Mesenteric fat pad (tissue), 1 donor: ENCODE results near the gene CTSO. TPM values are rescaled to one million over a fixed set of nuclear protein-coding genes. Genes with fewer than 3 reads are reported as not detected.

ENCODE experiments used
- total RNA-seq: library from RNA; stranded (reverse); fragmentation: NEBNext Ultra II Directional; extraction: Animal tissue kit (Norgen Biotek cat#: 25700); gene quantifications from one replicate; pipeline ENCODE4 v1.2.1, GENCODE V29; 2021
- donor health status: DM: yes; HTN: yes; CAD: no.

CTSO gene
- total RNA-seq, 1 donor from 2014 or later = 14.2 TPM

Other genes with a start within 250 kb of the CTSO start
- 5.0 TPM for gene GUCY1B1, start 194.8 kb downstream of the CTSO start, total RNA-seq
- gene ASIC5, start 87.6 kb downstream of the CTSO start, total RNA-seq = not detected
- gene TDO2, start 50.2 kb downstream of the CTSO start, total RNA-seq = not detected